22Rv1 (cell line): ENCODE data around the gene DSCAML1.

Experiments used
- CTCF ChIP-seq: fragments of 450-650 bp; IDR thresholded peaks from 2 replicates; pipeline ENCODE4 v1.5.1; 2017; ENCODE audit warnings: mild to moderate bottlenecking
- ZFX ChIP-seq: fragments of 450-650 bp; IDR thresholded peaks from 2 replicates; pipeline ENCODE4 v1.6.1; 2017; ENCODE audit warnings: antibody characterized with exemption, borderline replicate concordance

GRCh38 chr11:117816846-117817367 is 19.9 kb upstream of the DSCAML1 start:
- TF ChIP-seq CTCF (no peak), ZFX (no peak)
